HCT116 (cell line): ENCODE data around the gene SMARCB1. TPM values are rescaled to one million over a fixed set of nuclear protein-coding genes. Genes with fewer than 3 reads are reported as not detected.

Source experiments
- ATAC-seq: fragments of 200-7000 bp; cut with Tn5 transposase; 2 replicates; pipeline ENCODE4 v1.9.1; 2020; ENCODE audit warnings: mild to moderate bottlenecking, moderate library complexity
- BruUV-seq: library from RNA; stranded (reverse); fragments of 400-500 nt; replicated peaks from 2 replicates; lab custom pipeline; 2021; lab: Mats Ljungman, UMichigan
- CTCF ChIA-PET: fragments of 300-600 bp; sonication (Branson Sonifier 250); formaldehyde crosslinking; loops from one replicate; lab custom pipeline; 2021; ENCODE audit warnings: antibody characterized with exemption; lab: Charles Lee
- POLR2A ChIA-PET: fragments of 300-600, 350-600 bp; sonication (Branson Sonifier 250); formaldehyde crosslinking; loops from one replicate; lab custom pipeline; 2021; ENCODE audit warnings: antibody characterized with exemption; lab: Charles Lee
- RAD21 ChIA-PET, 2 experiments: fragments of 300-600 bp; sonication (Branson Sonifier 250); formaldehyde crosslinking; loops; one replicate each; lab custom pipeline; 2023; ENCODE audit warnings: low total read pairs in 2 of 2; ENCODE audit not compliant: uncharacterized antibody in 2 of 2, unreplicated experiment in 2 of 2, low non-redundant PET in 1 of 2; lab: Charles Lee
- DNase-seq: peaks from one replicate; pipeline ENCODE4 v3.0.0-alpha.2; 2010; ENCODE audit warnings: low read depth, low spot score
- H2AFZ ChIP-seq: fragments of 200-600 bp; shearing (Covaris generic), sonication (generic); 2 replicates; pipeline ENCODE4 v1.6.1; 2017; ENCODE audit warnings: low read depth, mixed run types, mixed read lengths, antibody characterized with exemption, low read length; ENCODE audit not compliant: poor library complexity, severe bottlenecking
- H3K27ac ChIP-seq: 2 replicates; pipeline ENCODE4 v1.5.1; 2012; ENCODE audit warnings: low read depth, low read length
- H3K27me3 ChIP-seq: fragments of 200-600 bp; sonication (generic); 2 replicates; pipeline ENCODE4 v1.6.1; 2016; ENCODE audit warnings: mixed run types, low read length, mixed read lengths; ENCODE audit not compliant: insufficient read depth
- H3K36me3 ChIP-seq, 2 experiments: fragments of 200-500 bp in 1 of 2; fragments of 200-600 bp in 1 of 2; sonication (Bioruptor generic) in 1 of 2; sonication (generic) in 1 of 2; 2 replicates each; pipeline versions ENCODE4 v1.5.1 to v1.6.1; 2014 to 2016; ENCODE audit warnings: low read length in 2 of 2, inconsistent platforms in 1 of 2, mixed read lengths in 1 of 2, mixed run types in 1 of 2; ENCODE audit not compliant: insufficient read depth in 2 of 2, control insufficient read depth in 1 of 2
- H3K4me1 ChIP-seq, 2 experiments: fragments of 200-600 bp in 1 of 2; sonication (generic) in 1 of 2; 2 replicates each; pipeline versions ENCODE4 v1.5.1 to v1.6.1; 2012 to 2017; ENCODE audit warnings: low read length in 2 of 2, inconsistent platforms in 1 of 2, mild to moderate bottlenecking in 1 of 2, mixed read lengths in 1 of 2, mixed run types in 1 of 2, moderate library complexity in 1 of 2; ENCODE audit not compliant: insufficient read depth in 2 of 2, control insufficient read depth in 1 of 2
- H3K4me2 ChIP-seq: fragments of 200-600 bp; sonication (generic); 2 replicates; pipeline ENCODE4 v1.6.1; 2017; ENCODE audit warnings: mixed run types, low read length, mixed read lengths
- H3K4me3 ChIP-seq, 2 experiments: fragments of 200-600 bp in 1 of 2; sonication (generic) in 1 of 2; replicated peaks in 1 of 2; 2 replicates each; pipeline ENCODE4 v1.5.1; 2011 to 2016; ENCODE audit warnings: low read length in 2 of 2, control low read depth in 1 of 2, low read depth in 1 of 2, mild to moderate bottlenecking in 1 of 2, mixed read lengths in 1 of 2, mixed run types in 1 of 2
- H3K79me2 ChIP-seq: fragments of 200-600 bp; sonication (generic); 2 replicates; pipeline ENCODE4 v1.6.1; 2017; ENCODE audit warnings: mild to moderate bottlenecking, mixed run types, low read length, moderate library complexity, mixed read lengths; ENCODE audit not compliant: insufficient read depth
- H3K9ac ChIP-seq: fragments of 200-600 bp; sonication (generic); 2 replicates; pipeline ENCODE4 v1.6.1; 2016; ENCODE audit warnings: low read length, mixed read lengths
- H3K9me2 ChIP-seq: fragments of 200-600 bp; sonication (generic), shearing (Covaris generic); 2 replicates; pipeline ENCODE4 v1.6.1; 2017; ENCODE audit warnings: mixed run types, mild to moderate bottlenecking, moderate library complexity; ENCODE audit not compliant: insufficient read depth
- H3K9me3 ChIP-seq, 2 experiments: fragments of 200-500 bp in 1 of 2; fragments of 200-600 bp in 1 of 2; sonication (Bioruptor generic) in 1 of 2; sonication (generic) in 1 of 2; 2 replicates each; pipeline ENCODE4 v1.6.1; 2014 to 2017; ENCODE audit warnings: low read length in 2 of 2, mixed read lengths in 2 of 2, inconsistent platforms in 1 of 2, low read depth in 1 of 2, mild to moderate bottlenecking in 1 of 2, mixed run types in 1 of 2, moderate library complexity in 1 of 2; ENCODE audit not compliant: control insufficient read depth in 1 of 2, insufficient read depth in 1 of 2
- H4K20me1 ChIP-seq: fragments of 200-600 bp; sonication (generic), shearing (Covaris generic); 2 replicates; pipeline ENCODE4 v1.6.1; 2017; ENCODE audit warnings: mixed run types, mild to moderate bottlenecking, moderate library complexity; ENCODE audit not compliant: insufficient read depth
- CBX3 ChIP-seq: IDR thresholded peaks from 2 replicates; pipeline ENCODE4 v1.6.1; 2012; ENCODE audit warnings: low read depth
- CEBPB ChIP-seq: IDR thresholded peaks from 2 replicates; pipeline ENCODE4 v1.6.1; 2012; ENCODE audit warnings: low read depth
- ELF1 ChIP-seq: IDR thresholded peaks from 2 replicates; pipeline ENCODE4 v1.6.1; 2012; ENCODE audit warnings: low read depth, borderline replicate concordance
- FOSL1 ChIP-seq: IDR thresholded peaks from 2 replicates; pipeline ENCODE4 v1.6.1; 2012; ENCODE audit warnings: low read depth
- JUND ChIP-seq: IDR thresholded peaks from 2 replicates; pipeline ENCODE4 v1.6.1; 2012
- POLR2A ChIP-seq: IDR thresholded peaks from 2 replicates; pipeline ENCODE4 v1.7.0; 2011; ENCODE audit warnings: borderline replicate concordance; ENCODE audit not compliant: insufficient read depth, insufficient read length; ENCODE audit errors: extremely low read depth
- POLR2AphosphoS5 ChIP-seq: IDR thresholded peaks from 2 replicates; pipeline ENCODE4 v1.6.1; 2011; ENCODE audit warnings: mild to moderate bottlenecking, low read depth, low read length, moderate library complexity
- RAD21 ChIP-seq: IDR thresholded peaks from 2 replicates; pipeline ENCODE4 v1.6.1; 2012; ENCODE audit warnings: low read depth, mild to moderate bottlenecking
- SP1 ChIP-seq: IDR thresholded peaks from 2 replicates; pipeline ENCODE4 v1.6.1; 2012; ENCODE audit warnings: low read depth
- SRF ChIP-seq: IDR thresholded peaks from 2 replicates; pipeline ENCODE4 v1.6.1; 2012; ENCODE audit warnings: low read depth
- TCF7L2 ChIP-seq: IDR thresholded peaks from 2 replicates; pipeline ENCODE4 v1.7.0; 2011; ENCODE audit warnings: borderline replicate concordance, inconsistent platforms; ENCODE audit not compliant: insufficient read depth, insufficient read length; ENCODE audit errors: extremely low read depth
- ZFX ChIP-seq: fragments of 450-650 bp; IDR thresholded peaks from 2 replicates; pipeline ENCODE4 v1.6.1; 2017
- ZNF274 ChIP-seq: fragments of 200-500 bp; sonication (Bioruptor generic); IDR thresholded peaks from 2 replicates; pipeline ENCODE4 v1.6.1; 2014; ENCODE audit warnings: mild to moderate bottlenecking, low read depth, low read length, inconsistent platforms
- intact Hi-C: fragments of 100-400 bp; cut with micrococcal nuclease; formaldehyde crosslinking; loops from 2 replicates; pipeline ENCODE4 v1.10.0; 2022
- total RNA-seq: library from RNA; stranded (reverse); gene quantifications from one replicate; pipeline ENCODE4 v1.2.1, GENCODE V29; 2021; ENCODE audit not compliant: unreplicated experiment
- TF ChIP-seq, protein P1 (sequence below): IDR thresholded peaks from 2 replicates; pipeline ENCODE4 v1.6.1; 2012
- TF ChIP-seq, protein P2 (sequence below): IDR thresholded peaks from 2 replicates; pipeline ENCODE4 v1.6.1; 2012

Gene SMARCB1
- total RNA-seq, 1 experiment from 2014 or later = 101 TPM

- Histone ChIP-seq H3K79me2 (peaks cover 4% of the 10 kb centered on the region; the same call in 1 of the 2 replicates), H2AFZ (no peak overlapping the region), H4K20me1 (no peaks in the 10 kb centered on the region), H3K9me2 (no peaks in the 10 kb centered on the region), H3K36me3 (peaks cover 2 to 3% of the 10 kb centered on the region in 2 experiments; a peak in 2 of 4 replicates), H3K27me3 (no peaks in the 10 kb centered on the region), H3K27ac (no peak overlapping the region), H3K4me3 (no peak overlapping the region), H3K4me2 (no peak overlapping the region), H3K4me1 (peaks cover 3 to 21% of the 10 kb centered on the region in 2 experiments; a peak in 2 of 4 replicates), H3K9ac (no peak overlapping the region), H3K9me3 (no peaks in the 10 kb centered on the region)
- no TSS peak for BruUV-seq
- DNase-seq (no peak), ATAC-seq (no peak)
- ChIA-PET CTCF (no interaction called here), RAD21 (no interaction called here), POLR2A (no interaction called here)
- TF ChIP-seq, protein P1, sequence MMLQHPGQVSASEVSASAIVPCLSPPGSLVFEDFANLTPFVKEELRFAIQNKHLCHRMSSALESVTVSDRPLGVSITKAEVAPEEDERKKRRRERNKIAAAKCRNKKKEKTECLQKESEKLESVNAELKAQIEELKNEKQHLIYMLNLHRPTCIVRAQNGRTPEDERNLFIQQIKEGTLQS = no peak
- TF ChIP-seq, protein P2, sequence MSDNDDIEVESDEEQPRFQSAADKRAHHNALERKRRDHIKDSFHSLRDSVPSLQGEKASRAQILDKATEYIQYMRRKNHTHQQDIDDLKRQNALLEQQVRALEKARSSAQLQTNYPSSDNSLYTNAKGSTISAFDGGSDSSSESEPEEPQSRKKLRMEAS = no peak
- TF ChIP-seq POLR2A (no peak), CBX3 (no peak), JUND (no peak), SP1 (no peak), CEBPB (no peak), TCF7L2 (no peak), ZNF274 (no peak), ZFX (no peak), FOSL1 (no peak), POLR2AphosphoS5 (no peak), RAD21 (no peak), SRF (no peak), ELF1 (no peak)
- intact Hi-C loops = no loop called here
These were observed 27.2 kb upstream of the SMARCB1 start for GRCh38 chr22:23759566-23759965.
